Activated CD4-positive, alpha-beta T cell treated with anti-CD3 and anti-CD28 coated beads, Interleukin-2, amount 10 ng/mL, durations not matched to agents 7 days and 5 days (primary cell): ENCODE measurements around the gene CDH13. TPM values are rescaled to one million over a fixed set of nuclear protein-coding genes. Genes with fewer than 3 reads are reported as not detected.
A peak's percentile ranks its signal among the peaks of the same experiment; 100 is the strongest.

Source experiments
- CTCF ChIA-PET: fragments of 350-600 bp; sonication (Branson Sonifier 250); formaldehyde crosslinking; loops from one replicate; lab custom pipeline; 2021; ENCODE audit warnings: antibody characterized with exemption; lab: Charles Lee
- POLR2A ChIA-PET: fragments of 350-600 bp; sonication (Branson Sonifier 250); formaldehyde crosslinking; loops from one replicate; lab custom pipeline; 2021; ENCODE audit warnings: antibody characterized with exemption; lab: Charles Lee
- DNase-seq: peaks from one replicate; pipeline ENCODE4 v3.0.0-alpha.2; 2020
- H3K27ac Mint-ChIP-seq: one replicate; pipeline ENCODE4 v1.8.0; 2021; ENCODE audit warnings: mild to moderate bottlenecking, moderate library complexity, mixed read lengths
- H3K27me3 Mint-ChIP-seq: one replicate; pipeline ENCODE4 v1.8.0; 2021; ENCODE audit warnings: mixed read lengths
- H3K36me3 Mint-ChIP-seq: one replicate; pipeline ENCODE4 v1.8.0; 2021; ENCODE audit warnings: low read depth, mixed read lengths
- H3K4me1 Mint-ChIP-seq: one replicate; pipeline ENCODE4 v1.8.0; 2021; ENCODE audit warnings: mixed read lengths
- H3K4me3 Mint-ChIP-seq: one replicate; pipeline ENCODE4 v1.8.0; 2021; ENCODE audit warnings: mild to moderate bottlenecking, moderate library complexity, mixed read lengths
- H3K9me3 Mint-ChIP-seq: one replicate; pipeline ENCODE4 v1.8.0; 2021; ENCODE audit warnings: mixed read lengths
- total RNA-seq, 2 experiments: library from RNA; stranded (reverse); gene quantifications; one replicate each; pipeline ENCODE4 v1.2.3, GENCODE V29; 2021

CDH13 gene
- total RNA-seq, 2 experiments from 2014 or later = not detected

DNA sequence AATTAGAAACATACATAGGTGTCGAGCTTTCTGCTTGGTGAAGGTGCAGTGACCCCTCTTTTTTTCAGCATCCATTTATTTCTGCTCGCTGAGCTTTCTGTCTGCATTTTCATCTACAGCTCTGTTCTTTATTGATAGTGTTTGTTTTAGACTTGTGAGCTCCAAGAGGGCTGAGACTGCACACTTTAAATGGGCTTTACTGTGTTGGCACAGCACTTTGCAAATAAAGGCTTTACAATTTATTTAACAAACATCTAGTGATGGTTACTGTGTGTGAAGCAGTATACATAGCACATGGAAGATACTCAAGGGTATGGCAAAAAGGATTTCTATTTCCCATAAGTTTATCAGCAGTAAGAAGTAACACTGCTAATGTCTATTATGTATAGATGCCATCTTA, 617.3 kb downstream of the CDH13 start:
- no peak for DNase-seq
- Mint-ChIP-seq H3K4me3 (no peak overlapping the region), H3K27me3 (peaks cover 2% of the 10 kb centered on the region), H3K9me3 (no peaks in the 10 kb centered on the region), H3K36me3 (no peaks in the 10 kb centered on the region), H3K27ac (no peak overlapping the region), H3K4me1 (no peaks in the 10 kb centered on the region)
- ChIA-PET POLR2A (no interaction called here), CTCF (interaction anchor here (0.6 kb wide), 1 partner anchor 108 kb away, joined by 8 read pairs; no protein-coding TSS in a partner anchor)

DNA sequence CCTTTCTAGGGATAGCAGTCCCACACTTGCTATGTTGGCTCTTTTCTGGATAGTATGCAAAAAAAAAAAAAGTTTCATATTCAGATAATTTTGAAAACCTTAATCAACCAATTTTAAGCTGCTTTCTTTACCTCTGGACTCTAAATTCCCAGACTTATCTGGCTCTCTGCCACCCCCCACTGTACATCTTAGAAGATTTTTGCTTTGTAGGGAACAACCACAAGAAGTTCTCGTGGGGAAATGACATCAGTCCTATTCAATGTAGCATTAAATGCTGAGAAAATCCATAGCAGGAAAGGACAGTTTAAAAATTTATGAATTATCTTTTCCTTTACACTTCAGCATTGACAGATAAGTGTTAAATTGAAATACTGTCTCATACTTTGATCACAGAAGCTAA, 618.3 kb downstream of the CDH13 start:
- H3K4me1 Mint-ChIP-seq = no peaks in the 10 kb centered on the region
- POLR2A ChIA-PET = no interaction called here
- no peak overlapping the region for H3K27ac Mint-ChIP-seq
- CTCF ChIA-PET = no interaction called here
- no peaks in the 10 kb centered on the region for H3K36me3 Mint-ChIP-seq
- no peak for DNase-seq
- peaks cover 2% of the 10 kb centered on the region for H3K27me3 Mint-ChIP-seq
- no peaks in the 10 kb centered on the region for H3K9me3 Mint-ChIP-seq
- no peak overlapping the region for H3K4me3 Mint-ChIP-seq

DNA sequence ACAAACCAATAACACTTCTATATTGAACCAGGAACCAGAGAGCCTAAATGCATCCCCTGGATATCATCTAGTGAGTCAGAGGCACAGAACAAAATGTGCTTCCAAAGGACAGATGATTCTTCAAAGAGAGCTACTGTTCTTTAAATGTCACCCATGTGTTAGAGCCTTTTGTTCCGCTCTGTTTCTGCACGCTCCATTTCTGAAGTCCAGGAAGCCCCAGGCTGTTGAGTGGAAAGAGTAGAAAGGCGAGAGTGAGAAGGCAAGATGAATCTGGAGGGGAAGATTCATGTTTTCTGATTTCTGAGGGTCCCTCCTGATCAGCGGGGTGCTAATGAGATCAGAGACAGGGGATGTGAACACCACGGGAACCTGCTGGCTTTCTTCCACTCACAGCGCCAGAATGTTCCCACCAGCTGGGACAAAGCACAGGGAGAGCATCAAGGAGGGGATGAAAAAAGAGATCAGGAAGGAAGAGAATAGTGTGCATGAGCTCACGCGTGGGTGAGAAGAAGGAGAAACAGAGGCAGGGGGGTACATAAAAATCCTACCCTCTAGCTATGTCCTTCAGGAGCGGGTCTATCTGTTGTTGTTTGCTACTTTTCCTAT, 621.1 kb downstream of the CDH13 start:
- no peak overlapping the region for H3K4me3 Mint-ChIP-seq
- H3K27ac Mint-ChIP-seq = no peak overlapping the region
- CTCF ChIA-PET = no interaction called here
- H3K36me3 Mint-ChIP-seq = no peaks in the 10 kb centered on the region
- no peaks in the 10 kb centered on the region for H3K4me1 Mint-ChIP-seq
- no peak for DNase-seq
- H3K9me3 Mint-ChIP-seq = no peaks in the 10 kb centered on the region
- peaks cover 2% of the 10 kb centered on the region for H3K27me3 Mint-ChIP-seq
- POLR2A ChIA-PET = no interaction called here

DNA sequence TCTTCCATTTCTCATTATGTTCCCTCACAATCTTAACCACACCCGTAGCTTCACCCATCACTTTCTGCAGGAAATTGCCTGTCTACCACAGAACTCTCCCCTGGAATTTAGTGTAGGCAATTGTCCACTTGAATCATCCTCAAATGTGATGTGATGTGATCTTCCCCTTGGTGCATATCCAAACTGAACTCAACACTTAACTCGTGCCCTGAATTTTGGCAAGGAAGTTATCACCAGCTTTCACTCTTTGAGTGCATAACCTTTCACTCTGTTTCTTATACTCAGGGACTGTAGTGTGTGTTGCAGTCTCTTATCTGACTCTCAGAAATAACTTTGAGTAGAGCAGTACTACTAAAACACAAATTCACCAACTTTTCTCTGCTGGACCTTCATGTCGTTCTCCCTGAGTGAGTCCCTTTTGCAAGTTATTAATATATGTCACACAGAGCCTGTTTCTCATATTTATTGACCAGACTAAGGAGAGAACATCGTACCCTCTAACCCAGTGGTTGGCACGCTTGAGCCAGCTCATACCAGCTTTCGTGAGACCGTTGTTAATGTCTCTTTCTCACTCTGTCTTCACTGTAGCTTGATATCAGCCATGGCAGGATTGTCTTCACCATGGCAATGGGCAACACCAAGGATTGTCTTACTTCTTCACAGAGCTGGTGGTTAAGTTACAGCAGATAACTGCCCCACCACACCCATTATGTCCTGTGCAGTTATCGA, 622.1 kb downstream of the CDH13 start:
- ChIA-PET CTCF (no interaction called here), POLR2A (no interaction called here)
- H3K36me3 Mint-ChIP-seq = no peaks in the 10 kb centered on the region
- no peak overlapping the region for H3K27ac Mint-ChIP-seq
- no peak overlapping the region for H3K4me3 Mint-ChIP-seq
- H3K27me3 Mint-ChIP-seq = peaks cover 2% of the 10 kb centered on the region
- H3K9me3 Mint-ChIP-seq = no peaks in the 10 kb centered on the region
- no peak for DNase-seq
- no peaks in the 10 kb centered on the region for H3K4me1 Mint-ChIP-seq

DNA sequence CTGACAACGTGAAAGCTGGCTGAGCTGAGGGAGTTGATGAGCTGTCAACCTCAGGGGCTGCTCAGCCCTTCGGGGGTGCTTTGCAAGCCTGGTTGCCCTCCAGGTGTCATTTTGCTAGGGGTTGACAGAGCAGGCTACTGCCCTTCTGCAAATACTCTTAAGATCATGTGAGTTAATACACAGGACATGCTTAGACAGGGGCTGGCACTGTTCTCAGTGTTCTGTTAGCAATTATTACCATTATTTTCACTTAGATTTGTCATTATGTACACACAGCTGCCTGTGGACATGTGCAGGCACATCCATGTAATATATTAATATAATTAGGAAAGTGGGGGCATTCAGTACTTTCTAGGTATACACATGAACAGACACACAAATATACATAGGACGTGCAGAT, 626.8 kb downstream of the CDH13 start:
- no peak overlapping the region for H3K27ac Mint-ChIP-seq
- no peaks in the 10 kb centered on the region for H3K9me3 Mint-ChIP-seq
- H3K4me3 Mint-ChIP-seq = no peak overlapping the region
- no peak for DNase-seq
- CTCF ChIA-PET = no interaction called here
- POLR2A ChIA-PET = no interaction called here
- no peaks in the 10 kb centered on the region for H3K4me1 Mint-ChIP-seq
- H3K27me3 Mint-ChIP-seq = no peaks in the 10 kb centered on the region
- no peaks in the 10 kb centered on the region for H3K36me3 Mint-ChIP-seq

- Mint-ChIP-seq H3K4me1 (no peaks in the 10 kb centered on the region), H3K4me3 (no peak overlapping the region)
Measured at GRCh38 chr16:83258366-83258928, 631.7 kb downstream of the CDH13 start.

DNA sequence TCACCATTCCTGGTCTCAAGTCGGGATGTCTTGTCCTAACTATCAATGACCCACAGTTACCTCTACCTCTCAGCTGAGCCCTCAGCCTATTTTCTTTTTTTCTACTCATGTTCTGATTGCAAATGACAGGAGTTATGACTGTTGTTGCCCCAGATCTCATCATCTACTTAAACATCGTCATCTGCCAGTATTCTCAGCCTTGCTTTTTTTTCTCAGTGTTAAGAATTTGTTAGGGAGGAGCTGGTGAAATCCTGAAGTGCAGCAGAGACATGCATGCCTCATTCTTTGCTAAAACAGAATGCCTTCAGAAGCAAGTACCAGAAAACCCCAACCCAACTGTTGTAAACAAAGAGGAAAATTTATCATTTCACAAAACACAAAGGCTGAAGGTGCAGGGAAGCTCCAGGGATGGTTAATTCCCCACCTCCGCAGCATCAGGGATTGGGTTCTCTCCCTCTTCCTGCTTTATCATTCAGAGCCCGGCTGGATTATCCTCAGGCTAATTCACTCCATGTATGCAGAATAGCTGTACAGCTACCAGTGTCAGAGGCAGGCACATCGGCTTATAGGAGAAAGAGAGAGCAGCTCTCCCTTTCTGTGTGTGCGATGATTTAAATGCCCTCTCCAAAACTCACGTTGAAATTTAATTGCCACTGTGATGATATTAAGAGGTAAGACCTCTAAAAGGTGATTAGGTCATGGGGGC, 640.2 kb downstream of the CDH13 start:
- CTCF ChIA-PET = no interaction called here
- no peak for DNase-seq
- POLR2A ChIA-PET = no interaction called here
- Mint-ChIP-seq H3K4me1 (no peaks in the 10 kb centered on the region), H3K36me3 (no peaks in the 10 kb centered on the region), H3K4me3 (no peak overlapping the region), H3K27me3 (no peaks in the 10 kb centered on the region), H3K27ac (peak overlapping the region; percentile 4), H3K9me3 (no peaks in the 10 kb centered on the region)

More at GRCh38 chr16:83258366-83258928, 631.7 kb downstream of the CDH13 start:
- Mint-ChIP-seq H3K27me3 (no peaks in the 10 kb centered on the region), H3K9me3 (no peaks in the 10 kb centered on the region), H3K36me3 (no peaks in the 10 kb centered on the region), H3K27ac (no peak overlapping the region)
- ChIA-PET POLR2A (no interaction called here), CTCF (no interaction called here)
- DNase-seq = no peak

GRCh38 chr16:83268169-83268568, 641.4 kb downstream of the CDH13 start:
- Mint-ChIP-seq H3K27me3 (no peaks in the 10 kb centered on the region), H3K4me1 (no peaks in the 10 kb centered on the region), H3K27ac (no peak overlapping the region), H3K4me3 (no peak overlapping the region), H3K9me3 (no peaks in the 10 kb centered on the region), H3K36me3 (no peaks in the 10 kb centered on the region)
- DNase-seq = no peak
- POLR2A ChIA-PET = no interaction called here
- CTCF ChIA-PET = no interaction called here

DNA sequence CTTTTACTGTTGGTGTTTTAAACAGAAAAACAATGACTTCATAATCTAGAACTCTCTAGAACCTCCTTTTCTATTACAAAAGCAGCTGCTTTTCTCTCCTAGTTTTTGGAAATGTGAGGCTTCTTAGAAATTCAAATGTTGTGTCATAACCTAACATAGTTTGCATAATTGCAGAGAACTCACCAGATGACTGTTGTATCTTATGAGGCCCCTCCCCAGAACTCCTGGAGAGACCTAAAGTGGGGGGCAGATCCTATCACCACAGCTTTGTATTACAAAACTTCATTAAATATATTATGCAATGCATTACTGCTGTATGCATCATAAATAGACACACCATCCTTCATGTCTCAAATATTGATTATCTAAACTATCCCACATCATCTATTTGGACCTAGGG, 642.3 kb downstream of the CDH13 start:
- no peak overlapping the region for H3K4me3 Mint-ChIP-seq
- no peaks in the 10 kb centered on the region for H3K27me3 Mint-ChIP-seq
- no peaks in the 10 kb centered on the region for H3K9me3 Mint-ChIP-seq
- POLR2A ChIA-PET = no interaction called here
- no peaks in the 10 kb centered on the region for H3K36me3 Mint-ChIP-seq
- CTCF ChIA-PET = no interaction called here
- no peaks in the 10 kb centered on the region for H3K4me1 Mint-ChIP-seq
- DNase-seq = no peak
- H3K27ac Mint-ChIP-seq = no peak overlapping the region

- Mint-ChIP-seq H3K9me3 (no peaks in the 10 kb centered on the region), H3K4me1 (no peaks in the 10 kb centered on the region), H3K36me3 (no peaks in the 10 kb centered on the region), H3K4me3 (no peak overlapping the region), H3K27me3 (no peaks in the 10 kb centered on the region), H3K27ac (no peak overlapping the region)
- POLR2A ChIA-PET = no interaction called here
- CTCF ChIA-PET = no interaction called here
- DNase-seq = no peak
Measured at GRCh38 chr16:83269541-83269940, 642.8 kb downstream of the CDH13 start.

DNA sequence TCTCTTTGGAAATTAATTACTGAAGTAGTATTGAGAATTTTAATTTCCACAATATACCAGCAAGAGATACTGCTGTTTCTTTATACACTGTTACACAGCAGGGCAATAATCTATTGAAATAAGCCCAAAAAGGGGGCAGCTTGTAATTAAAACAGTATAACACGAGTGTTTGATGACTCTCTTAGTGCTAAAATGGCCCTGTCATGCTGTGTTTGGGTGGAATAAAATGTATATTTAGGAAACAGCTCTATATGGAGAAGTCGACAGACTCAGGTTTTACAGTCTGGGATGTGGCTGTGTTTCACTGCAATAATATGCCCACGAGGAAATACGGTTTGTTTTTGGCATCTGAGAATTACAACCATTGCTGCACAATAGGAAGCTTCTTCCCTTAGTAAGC, 643.3 kb downstream of the CDH13 start:
- ChIA-PET CTCF (no interaction called here), POLR2A (no interaction called here)
- Mint-ChIP-seq H3K9me3 (no peaks in the 10 kb centered on the region), H3K27me3 (no peaks in the 10 kb centered on the region), H3K4me1 (no peaks in the 10 kb centered on the region), H3K27ac (no peak overlapping the region), H3K36me3 (no peaks in the 10 kb centered on the region), H3K4me3 (no peak overlapping the region)
- no peak for DNase-seq

- Mint-ChIP-seq H3K4me3 (no peak overlapping the region), H3K4me1 (no peaks in the 10 kb centered on the region), H3K27me3 (no peaks in the 10 kb centered on the region), H3K9me3 (no peaks in the 10 kb centered on the region), H3K36me3 (no peaks in the 10 kb centered on the region), H3K27ac (no peak overlapping the region)
- DNase-seq = no peak
- ChIA-PET POLR2A (no interaction called here), CTCF (no interaction called here)
Measured at GRCh38 chr16:83270640-83271039, 643.9 kb downstream of the CDH13 start.

DNA sequence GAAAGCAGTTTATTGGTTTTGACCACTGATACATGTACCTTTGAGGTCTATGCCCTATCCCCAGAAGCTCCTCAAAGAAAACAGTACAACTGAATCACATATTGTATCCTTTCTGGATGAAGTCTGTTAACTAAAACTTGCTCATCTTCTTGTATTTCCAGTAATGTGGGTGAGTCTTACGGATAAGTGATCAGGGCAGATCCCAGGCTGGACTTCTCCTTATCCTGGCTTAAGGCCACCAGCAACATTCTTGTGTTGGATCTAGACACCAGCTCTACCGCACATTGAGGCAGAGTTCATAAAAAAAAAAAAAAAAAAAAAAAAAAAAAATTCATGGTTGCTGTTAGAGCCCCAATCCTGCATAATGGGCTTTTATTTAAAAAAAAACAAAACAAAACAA, 644.4 kb downstream of the CDH13 start:
- no peaks in the 10 kb centered on the region for H3K27me3 Mint-ChIP-seq
- no peaks in the 10 kb centered on the region for H3K36me3 Mint-ChIP-seq
- no peak overlapping the region for H3K27ac Mint-ChIP-seq
- POLR2A ChIA-PET = no interaction called here
- no peaks in the 10 kb centered on the region for H3K4me1 Mint-ChIP-seq
- no peak for DNase-seq
- no peak overlapping the region for H3K4me3 Mint-ChIP-seq
- CTCF ChIA-PET = no interaction called here
- H3K9me3 Mint-ChIP-seq = no peaks in the 10 kb centered on the region
